Spleen (tissue), 7 donors: ENCODE data around the gene TMEM52B.

Source experiments
- POLR2A ChIP-seq, 3 donors: fragments of 450-650 bp; IDR thresholded peaks; one replicate each; pipeline ENCODE4 v1.5.1; 2017; ENCODE audit warnings: antibody characterized with exemption in 3 of 3, mild to moderate bottlenecking in 1 of 3
- TF ChIP-seq, protein P1 (sequence below), 11 experiments: fragments of 200-600 bp in 7 of 11; fragments of 450-650 bp in 4 of 11; sonication (generic) in 4 of 11; IDR thresholded peaks in 8 of 11; conservative IDR thresholded peaks in 3 of 11; 1 replicate in 7 of 11; 2 replicates in 4 of 11; pipeline versions ENCODE4 v1.4.0 to v1.8.0; 2016 to 2021; ENCODE audit warnings: antibody characterized with exemption in 11 of 11, inconsistent platforms in 4 of 11, mild to moderate bottlenecking in 1 of 11
- donor health status: DM: no; HTN: no; CAD: no; lungs with moderate emphysema.
- donor health status: DM: no; HTN: no; CAD: no.
- donor health status: DM: no; HTN: no; CAD: no.

DNA sequence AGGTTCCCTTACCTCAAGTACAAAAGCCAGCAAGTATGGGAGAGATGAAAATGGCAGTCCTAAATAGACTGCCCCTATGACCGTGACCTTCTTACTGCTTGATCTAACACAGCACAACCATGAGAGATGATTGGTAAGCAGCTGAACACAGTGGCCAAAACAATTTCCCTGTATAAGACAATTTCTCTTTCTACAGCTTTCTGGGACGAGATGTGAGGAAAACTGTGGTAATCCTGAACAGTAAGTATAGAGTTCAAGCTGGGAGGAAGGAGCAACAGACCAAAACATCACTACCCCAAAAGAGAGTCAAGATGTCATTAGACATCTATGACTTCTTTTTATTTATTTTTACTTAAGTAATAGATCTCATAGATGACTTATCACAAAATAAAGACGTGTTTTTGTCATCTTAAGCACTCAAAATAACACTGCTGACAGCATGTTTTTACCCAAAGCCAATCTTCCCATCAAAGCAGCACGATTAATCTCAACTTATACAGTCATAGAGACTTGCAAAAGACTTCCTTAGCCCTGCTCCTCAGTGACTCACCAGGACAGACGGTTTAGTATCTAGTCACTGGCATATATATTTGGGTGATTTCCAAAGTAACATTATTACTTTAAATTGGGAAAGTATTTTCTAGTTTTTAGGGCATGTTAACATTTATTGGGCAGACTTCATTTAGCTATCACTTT is 3.7 kb downstream of the TMEM52B start:
- TF ChIP-seq, protein P1, sequence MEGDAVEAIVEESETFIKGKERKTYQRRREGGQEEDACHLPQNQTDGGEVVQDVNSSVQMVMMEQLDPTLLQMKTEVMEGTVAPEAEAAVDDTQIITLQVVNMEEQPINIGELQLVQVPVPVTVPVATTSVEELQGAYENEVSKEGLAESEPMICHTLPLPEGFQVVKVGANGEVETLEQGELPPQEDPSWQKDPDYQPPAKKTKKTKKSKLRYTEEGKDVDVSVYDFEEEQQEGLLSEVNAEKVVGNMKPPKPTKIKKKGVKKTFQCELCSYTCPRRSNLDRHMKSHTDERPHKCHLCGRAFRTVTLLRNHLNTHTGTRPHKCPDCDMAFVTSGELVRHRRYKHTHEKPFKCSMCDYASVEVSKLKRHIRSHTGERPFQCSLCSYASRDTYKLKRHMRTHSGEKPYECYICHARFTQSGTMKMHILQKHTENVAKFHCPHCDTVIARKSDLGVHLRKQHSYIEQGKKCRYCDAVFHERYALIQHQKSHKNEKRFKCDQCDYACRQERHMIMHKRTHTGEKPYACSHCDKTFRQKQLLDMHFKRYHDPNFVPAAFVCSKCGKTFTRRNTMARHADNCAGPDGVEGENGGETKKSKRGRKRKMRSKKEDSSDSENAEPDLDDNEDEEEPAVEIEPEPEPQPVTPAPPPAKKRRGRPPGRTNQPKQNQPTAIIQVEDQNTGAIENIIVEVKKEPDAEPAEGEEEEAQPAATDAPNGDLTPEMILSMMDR (IDR thresholded peaks at IDR 0.05 in 8 of 11, conservative IDR thresholded peaks at IDR 0.05 in 3 of 11): no peak
- no peak for TF ChIP-seq POLR2A (IDR thresholded peaks at IDR 0.05)
